CD4-positive, alpha-beta T cell treated with Interleukin-4 for 1 hour (primary cell): ENCODE results near the gene PRKAR1B.

Experiments used
- DNase-seq, 2 donors: peaks; one replicate each; pipeline ENCODE4 v3.0.0-alpha.2; 2020 to 2022

Gene PRKAR1B

DNA sequence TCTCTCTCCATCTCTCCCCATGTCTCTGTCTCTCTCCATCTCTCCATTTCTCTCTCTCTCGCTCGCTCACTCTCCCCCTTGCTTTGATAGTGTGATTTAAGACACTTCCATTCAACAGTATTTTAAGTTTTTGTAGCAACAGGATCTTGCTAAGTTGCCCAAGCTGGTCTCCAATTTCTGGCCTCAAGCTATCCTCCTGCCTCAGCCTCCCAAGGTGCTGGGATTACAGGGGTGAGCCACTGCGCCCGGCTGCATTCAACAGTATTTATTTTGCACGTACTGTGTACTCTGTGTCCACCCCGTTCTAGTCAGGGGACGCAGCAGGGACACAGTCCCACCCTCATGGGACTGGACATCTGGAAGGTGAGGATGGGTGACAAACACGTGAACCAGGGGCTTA lies 193.0 kb downstream of the PRKAR1B start:
- DNase-seq = no peak

DNA sequence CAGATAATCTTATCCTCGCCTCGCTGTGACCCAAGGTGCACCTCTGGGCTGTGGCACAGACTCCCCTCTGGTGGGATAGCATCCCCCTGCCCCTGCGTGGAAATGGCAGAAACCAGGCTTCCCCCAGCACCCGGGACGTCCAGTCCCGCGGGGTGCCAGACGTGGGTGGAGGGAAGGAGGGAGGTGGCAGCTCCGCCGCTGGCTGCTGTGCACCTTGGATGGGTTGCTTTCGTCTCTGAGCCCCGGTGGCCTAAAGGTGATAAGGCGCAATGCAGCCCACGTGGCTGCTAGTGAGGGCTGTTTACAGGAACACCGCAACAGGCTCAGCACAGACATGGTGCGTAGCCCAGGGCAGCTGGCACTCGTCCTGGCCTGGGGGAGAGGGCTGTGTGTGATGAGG lies 193.8 kb downstream of the PRKAR1B start:
- DNase-seq = no peak

DNA sequence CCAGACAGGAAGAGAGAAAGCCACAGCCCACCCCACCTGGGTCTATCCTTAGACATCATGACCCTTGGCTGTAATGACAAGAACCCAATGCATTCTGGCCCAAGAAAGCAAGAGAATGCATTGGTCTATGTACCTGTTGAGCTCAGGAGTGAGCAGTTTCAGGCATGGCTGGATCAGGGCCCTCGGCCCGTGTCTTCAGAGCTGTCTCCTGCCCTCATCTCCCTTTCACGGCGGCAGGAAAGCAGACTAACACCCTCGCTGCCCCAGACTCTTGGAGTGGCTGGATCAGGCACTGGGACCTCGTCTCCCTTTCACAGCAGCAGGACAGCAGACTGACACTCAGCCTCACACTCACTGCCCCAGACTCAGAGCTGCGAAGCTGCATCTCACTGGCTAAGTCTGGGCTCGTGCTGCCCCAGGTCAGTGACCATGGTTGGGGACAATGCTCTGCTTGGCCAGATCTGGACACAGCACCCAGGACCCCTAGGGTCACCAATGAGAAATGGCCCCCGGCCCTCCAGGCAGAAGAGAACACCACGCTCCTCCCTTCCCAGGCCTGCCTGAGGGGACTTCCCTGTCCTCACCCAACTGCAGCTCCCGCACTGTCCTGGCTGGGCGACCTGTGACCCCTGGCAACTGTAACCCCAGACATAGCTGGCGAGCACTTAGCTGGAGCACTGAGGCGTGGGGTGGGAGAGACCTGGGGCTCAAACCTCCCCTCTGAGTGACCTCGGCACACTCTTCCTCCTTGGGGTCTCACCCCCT lies 194.5 kb downstream of the PRKAR1B start:
- no peak for DNase-seq

DNA sequence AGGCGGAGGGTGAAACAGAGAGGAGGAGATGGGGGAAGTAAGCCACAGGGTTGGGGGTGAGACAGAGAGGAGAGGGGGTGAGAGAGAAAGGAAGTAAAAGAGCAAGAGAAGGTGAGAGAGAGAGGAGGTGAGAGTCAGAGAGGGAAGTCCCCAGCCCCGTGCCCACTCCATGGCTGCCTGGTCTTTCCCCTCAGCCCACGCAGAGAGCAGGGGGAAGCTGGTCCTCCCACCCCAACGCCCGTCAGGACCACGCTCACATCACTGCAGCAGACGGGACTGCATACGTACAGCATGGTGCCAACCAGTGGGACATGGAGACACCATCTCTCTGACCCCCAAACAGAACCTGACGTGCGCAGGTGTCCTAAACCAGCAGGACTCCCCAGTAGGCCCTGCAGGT lies 195.3 kb downstream of the PRKAR1B start:
- no peak for DNase-seq

DNA sequence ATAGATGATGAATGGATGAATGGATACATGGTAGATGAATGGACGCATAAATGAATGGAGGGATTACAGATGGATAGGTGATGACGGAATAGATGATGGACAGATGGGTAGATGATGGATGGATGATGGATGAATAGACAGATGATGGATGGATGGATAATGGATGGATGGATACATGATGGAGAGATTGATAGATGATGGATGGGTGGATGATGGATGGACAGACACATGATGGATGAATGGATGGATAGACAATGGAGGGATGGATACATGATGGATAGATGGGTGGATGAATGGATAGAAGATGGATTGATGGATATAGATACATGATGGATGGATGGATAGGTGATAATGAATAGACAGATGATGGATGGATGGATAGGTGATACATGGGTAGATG lies 198.6 kb downstream of the PRKAR1B start:
- no peak for DNase-seq

DNA sequence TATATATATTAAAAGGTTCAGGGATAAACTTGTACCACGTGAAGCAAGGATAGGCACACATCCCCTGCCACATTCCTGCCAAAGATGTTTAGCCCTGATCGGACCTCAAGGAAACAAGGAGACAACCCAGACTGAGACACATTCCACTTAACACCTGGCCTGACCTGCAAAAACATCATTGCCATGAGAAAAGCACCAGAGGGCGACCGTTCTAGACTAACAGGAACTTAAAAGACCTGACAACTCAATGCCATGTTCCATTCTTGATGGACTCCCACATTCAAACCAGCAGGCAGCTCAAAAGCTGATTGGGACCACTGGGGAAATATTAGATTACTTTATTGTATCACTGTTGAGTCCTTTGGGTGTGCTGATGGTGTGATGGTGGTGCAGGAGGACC lies 199.4 kb downstream of the PRKAR1B start:
- DNase-seq = no peak

DNA sequence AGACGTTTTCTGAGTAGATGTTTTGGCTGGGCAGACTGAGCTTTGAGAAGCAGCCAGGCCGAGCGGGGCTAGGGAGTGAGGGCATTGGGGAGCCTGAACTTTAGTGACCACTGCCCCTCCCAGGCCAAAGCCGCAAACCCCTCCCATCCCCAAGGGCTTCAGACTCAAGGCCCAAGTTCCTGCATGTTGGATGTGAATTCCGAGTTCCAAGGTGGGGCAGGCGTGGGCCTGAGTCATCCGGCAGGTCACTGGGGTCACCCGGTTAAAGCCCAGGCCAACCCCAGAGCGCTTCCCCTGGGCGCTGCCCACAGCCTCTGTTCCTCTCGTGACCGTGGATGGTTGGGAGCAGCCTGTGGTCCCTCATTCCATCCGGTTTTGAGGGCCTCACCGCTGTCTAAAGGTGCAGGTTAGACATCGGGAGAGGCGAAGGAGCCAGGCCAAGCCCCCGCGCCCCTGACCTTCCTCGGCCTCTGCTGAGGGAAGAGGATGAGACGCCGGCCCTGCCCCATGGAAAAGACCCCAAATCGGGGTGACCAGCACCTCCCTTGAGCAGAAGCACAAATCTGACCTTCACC lies 200.5 kb downstream of the PRKAR1B start:
- DNase-seq = no peak

DNA sequence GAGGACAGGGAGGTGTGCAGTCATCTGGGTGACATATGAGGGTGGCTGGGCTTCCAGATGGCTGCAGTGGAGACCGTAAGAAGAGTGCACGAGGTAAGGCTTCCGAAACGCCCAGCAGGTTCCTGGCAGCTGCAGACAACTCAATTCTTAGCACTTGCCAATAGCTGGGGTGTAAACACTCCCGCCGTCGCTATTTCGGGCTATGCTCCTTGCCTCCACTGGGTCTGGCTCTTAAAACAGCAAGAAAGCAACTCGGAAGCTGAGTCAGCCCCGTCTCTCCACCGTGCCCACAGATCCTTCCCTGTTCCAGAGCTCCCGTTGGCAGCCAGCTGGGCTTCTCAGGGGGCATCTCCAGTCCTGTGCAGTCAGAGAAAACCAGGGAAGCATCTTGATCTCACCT lies 201.3 kb downstream of the PRKAR1B start:
- no peak for DNase-seq

DNA sequence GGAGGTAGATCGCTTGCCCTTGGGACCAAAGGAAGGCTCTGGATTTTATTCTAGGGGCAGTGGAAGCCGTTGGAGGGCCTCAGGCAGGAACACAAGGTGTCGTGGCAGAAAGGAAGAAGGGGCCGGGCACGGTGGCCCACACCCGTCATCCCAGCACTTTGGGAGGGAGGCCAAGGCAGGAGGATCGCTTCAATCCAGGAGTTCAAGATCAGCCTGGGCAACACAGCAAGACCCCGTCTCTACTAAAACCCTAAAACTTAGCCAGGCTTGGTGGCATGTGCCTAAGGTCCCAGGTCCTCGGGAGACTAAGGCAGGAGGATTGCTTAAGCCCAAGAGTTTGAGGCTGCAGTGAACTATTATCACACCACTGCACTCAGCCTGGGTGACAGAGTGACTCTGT lies 202.3 kb downstream of the PRKAR1B start:
- DNase-seq = no peak

DNA sequence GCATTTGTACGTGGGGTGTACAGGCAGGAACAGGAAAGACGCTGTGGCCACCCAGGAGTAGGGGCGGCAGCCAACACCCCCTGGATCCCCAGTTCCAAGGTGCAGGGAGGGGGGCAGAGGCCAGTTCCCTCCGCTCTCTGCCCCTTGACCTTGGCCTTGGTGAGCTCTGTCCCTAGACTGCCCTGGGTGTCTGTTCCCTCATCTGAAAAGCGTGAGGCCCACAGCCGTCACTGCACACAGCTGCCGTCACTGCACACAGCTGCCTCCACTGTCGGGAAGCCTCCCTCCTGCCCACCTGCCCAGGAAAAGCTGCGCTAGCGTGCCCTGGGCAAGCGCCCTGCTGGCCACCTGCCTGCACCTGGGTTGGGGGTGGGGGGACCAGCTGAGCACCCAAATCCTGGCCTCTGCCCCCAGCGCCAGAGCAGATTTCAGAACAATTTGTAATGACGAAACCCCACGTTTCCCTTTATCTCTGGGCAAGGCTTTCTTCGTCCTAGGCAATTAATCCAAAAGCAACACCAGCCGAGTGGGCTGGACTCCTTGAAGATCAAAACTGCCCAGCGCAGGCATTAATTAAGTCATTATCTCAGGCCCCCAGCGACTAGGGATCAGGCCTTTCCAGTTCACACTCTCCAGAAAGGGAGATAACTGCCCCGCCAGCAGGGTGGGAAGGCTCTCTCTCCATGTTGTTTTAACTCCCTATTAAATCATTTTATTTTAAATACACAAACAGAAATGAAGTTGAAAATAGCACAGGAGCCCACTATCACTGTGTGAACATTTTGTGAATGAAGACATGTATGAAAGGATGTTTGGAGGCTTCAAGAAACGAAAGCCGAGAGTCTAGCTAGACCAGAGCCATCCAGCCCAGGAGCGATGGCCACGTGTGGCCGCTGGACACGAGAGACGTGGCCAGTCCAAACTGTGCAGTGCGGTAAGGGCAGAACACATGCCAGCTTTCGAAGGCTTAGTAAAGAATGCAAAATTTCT lies 203.4 kb downstream of the PRKAR1B start:
- DNase-seq = no peak

DNA sequence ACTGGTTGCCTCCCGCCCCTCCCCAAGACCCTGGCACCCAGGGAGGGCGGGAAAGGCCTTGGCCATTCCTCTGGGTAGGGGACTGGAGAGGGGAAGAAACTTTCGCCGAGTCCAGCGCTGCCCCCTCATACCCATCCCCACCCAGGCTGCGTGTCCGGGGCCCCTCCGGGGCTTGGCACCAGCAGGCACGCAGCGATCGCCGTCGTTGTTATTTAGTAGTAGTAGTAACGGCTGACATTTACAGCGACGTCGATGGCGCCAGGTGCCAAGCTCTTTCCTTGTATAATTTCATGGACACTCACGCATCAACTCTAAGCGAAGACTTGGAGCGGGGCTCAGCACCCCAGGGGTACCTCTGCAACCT lies 204.1 kb downstream of the PRKAR1B start:
- no peak for DNase-seq

DNA sequence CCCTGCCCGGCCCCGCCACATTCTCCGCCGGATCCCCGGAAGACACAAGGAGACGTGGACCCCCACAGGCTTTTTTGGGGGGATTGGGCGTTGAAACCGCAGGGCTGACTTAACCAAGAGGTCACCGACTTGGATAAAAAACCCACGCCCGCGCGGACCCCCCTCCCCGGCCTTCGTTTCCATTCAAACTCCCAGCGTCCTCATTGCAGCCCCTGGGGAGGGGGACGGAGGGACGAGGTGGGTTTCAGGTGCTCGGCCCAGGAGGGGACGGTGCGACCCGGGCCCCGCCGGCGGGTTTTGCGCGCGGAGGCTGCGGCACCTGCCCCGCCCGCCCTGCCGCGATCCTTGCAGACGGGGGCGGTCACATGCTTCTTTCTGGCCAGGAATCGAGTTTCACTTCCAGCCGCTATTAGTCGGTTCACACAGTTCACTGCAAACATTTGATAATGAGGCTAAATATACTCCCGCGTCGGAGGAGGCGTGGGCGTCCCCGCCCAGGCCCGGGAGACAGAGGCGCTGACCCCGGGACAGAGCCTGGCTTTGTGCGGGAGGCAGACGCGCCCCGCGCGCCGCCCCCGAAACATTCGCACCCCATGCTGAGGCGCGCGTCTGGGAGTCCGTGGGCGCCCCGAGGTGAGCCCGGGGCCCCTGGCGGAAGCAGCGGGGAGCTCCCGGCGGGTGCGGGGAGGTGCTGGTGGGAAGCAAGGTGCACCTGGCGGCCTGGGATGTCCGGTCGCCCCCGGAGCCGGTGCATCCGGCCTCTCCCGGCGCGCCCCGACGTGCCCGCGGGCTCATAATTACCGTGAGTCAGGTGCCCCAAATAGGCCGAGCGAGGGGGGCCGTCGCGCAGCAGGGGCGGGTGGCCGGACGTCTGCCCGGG lies 204.8 kb downstream of the PRKAR1B start:
- peak; percentile 32 to 41 for DNase-seq

DNA sequence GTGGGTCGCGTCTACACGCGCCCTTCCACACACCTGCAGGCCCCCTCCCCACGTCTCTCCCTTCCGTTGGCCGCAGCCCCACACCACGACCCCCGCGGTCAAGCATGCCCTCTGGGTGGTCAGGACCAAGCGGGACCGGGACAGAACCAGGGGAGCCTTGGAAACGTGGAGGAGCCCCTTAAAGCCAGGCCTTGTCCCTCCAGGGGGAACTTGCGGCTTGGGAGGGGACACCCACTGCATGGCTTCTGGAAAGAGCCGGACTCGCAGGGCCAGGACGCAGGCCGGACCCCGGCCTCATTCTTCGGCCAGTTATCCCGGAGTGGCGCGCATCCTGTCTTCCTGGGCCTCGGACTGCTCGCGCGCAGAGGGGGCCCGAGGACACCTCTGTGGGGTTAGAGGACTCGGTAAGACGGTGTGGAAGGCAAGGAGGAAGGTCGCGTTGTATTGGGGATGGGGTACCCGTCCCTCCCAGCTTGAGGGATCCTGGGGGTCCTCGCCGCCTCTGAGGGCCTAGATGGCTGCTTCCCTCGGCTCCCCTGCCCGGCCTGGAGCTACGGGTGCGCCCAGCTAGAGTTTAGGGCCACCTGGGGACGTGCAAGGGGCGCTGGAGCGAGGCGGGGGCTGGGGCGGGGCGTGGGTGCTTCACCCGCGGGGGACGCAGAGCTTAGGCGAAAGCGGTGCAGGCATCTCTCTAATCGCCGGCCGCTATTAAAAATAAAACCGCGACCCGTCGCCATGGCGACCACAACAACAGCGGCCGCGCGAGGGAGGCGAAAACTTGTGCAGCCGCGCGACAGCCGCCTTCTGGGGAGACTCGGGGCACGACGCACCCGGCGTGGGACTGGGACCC lies 205.6 kb downstream of the PRKAR1B start:
- DNase-seq = peak; percentile 27 to 39

DNA sequence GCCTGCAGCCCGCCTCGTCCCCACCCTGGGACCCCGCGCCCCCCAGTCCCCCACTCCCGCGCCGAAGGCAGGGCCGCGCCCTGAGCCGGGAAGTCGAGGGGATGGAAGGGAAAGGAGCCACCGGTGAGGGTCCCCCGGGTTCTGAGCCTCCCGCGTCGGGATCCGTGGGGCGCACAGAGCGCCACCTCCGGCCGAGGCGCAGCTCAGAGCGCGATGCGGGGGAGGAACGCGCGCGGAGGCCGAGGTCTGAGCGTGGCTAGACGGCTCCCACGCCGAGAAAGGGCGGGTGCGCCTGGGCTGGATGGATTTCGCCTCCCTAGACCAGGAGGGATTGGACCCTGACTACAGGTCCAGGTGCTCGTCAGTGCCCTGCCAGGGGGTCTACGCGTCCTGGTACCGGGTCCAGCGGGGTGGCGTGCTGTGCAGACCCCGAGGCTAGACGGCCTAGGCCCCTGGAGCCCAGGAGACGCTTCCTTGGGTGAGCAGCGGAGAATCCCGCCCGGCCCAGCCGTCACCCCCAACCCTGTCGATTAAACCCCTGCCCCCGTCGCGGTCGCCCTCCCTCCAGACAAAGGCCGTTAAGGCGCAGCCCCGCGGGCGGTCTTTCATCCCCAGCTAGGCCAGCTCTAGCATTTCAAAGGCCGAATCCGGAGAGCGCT lies 206.4 kb downstream of the PRKAR1B start:
- DNase-seq = no peak

DNA sequence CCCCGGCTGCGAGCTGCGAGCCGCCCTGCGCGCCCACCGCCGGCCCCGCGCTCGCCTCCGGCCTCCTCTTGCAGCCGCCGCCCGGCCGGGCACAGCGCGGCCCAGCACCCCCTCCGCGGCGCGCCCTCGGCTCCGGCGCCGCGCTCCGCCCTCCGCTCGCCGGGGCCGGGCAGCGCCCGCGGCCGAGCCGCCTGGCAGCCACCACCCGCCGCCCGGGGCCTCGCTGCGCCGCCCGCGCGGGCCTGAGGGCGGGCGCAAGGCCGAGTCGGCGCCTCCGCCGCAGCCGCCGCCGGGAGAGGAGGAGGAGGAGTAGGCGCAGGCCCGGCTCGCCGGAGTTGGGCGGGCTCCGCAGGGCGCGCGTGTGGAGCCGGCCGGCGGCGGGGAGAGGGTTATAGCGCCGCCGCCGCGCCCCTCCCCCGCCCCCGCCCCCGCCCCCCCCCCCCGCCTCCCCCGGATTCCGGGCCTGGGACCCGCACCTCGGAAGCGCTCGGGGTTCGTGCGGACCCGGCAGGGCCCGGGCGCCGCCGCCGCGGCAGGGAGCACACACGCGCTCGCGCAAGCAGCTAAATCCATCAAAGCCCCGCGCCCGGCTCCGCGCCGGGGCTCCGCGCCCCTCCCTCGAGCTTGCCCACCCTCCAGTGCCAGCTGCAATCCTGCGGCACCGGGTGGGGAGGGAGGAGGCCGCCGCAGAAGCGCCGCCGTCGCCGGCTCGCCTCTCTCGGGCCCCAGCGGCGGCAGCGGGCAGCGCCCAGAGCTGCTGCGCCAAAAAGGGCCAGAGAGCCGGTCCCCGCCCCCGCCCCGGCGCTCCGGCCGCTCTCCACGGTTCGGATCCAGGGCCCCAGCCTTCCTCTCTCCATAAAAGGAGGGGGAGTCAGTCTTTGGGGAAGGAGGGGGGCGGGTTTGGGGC lies 207.3 kb downstream of the PRKAR1B start, which contains the start of gene PDGFA:
PDGFA (minus strand) TSS at position 363 of the 907 bp plus-strand sequence. CDS start 845 bp downstream, outside the sequence.
- no peak for DNase-seq

DNA sequence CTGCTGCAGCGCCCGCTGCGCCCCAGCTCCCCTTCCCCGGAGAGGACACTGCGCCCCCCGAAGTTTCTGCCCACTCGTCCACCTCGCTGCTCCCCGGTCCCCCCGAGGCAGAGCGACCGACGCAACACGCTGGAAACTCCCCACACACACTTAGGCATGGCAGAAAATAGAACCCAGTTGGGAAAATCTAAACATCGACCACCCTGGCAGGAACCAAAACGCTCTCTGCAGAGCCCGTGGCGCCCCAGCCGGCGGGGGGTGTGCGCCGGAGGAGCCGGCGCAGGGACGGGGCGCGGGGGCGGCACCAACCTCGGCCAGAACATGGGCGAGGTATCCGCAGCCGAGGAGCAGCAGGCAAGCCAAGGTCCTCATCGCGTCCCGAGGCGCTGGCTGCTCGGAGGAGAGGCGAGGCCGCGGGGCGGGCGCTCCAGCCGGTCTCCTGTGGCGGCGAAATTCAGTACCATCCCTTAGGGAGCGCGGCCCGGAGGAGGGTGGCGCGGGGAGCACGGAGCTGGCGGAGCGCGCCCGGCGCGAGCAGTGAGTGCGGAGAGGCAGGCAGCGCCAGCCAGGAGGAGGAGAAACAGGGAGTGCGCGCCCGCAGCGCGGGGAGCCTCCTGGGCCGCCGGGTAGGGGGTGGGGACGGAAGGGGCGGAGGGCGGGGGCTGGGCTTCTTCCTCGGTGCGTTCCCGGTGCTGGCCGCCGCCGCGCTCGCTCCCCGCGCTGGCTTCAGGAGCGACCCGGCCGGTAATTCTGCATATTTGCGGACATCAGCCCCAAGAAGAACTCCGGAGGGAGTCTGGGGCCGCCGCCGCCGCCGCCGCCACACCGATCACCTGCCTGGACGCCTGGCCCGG lies 208.2 kb downstream of the PRKAR1B start:
- DNase-seq = peak in 1 of 2 donors; percentile 32

DNA sequence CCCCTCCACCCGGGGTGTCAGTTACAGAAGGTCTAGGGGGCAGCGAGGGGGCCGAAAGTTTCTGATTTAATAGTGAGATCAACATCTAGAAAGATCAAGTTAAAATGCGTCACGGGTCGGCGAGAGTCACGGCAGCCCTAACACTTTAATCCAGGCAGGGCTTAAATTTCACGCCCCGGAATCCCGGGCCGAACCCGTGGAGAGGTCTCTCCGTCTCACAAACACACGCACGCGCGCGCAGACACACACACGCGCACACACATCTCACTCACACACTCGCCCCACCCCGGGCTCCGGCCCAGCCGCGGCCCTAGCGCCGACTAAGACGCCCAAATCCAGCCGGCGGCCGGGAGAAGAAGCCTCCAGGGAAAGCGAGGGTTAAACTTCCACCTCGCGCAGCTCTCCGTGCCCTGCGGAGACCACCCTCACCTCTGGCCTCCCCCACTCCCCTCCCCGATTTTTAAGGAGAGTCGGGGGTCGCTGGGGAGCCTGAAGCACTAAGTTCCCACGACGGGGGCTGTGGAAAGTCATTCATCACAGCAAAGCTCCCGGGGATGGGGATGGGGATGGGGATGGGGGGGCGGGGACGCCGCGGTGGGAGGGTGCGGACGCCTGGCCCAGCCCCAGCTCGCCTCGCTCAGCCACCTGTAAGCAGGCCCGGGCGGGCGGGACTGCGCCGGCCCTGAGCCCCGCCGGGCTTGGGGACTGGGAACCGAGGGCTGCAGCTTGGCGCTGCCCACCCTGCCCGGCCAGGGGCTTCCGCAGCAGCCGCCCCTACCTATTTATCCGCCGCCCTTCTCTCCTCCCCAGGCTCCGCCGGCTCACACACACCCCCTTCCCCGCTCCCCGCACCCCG lies 209.1 kb downstream of the PRKAR1B start:
- no peak for DNase-seq
